Activated CD8-positive, alpha-beta memory T cell treated with anti-CD3 and anti-CD28 coated beads for 24 hours (primary cell): ENCODE measurements around the gene PPP2R5D.

Experiments used
- DNase-seq: peaks from one replicate; pipeline ENCODE4 v3.0.0-alpha.2; 2020

The PPP2R5D gene

GRCh38 chr6:42963855-42964605 lies 20.3 kb upstream of the PPP2R5D start:
- no peak for DNase-seq

- no peak for DNase-seq
Observed at GRCh38 chr6:42966571-42966970, 17.8 kb upstream of the PPP2R5D start.

DNA sequence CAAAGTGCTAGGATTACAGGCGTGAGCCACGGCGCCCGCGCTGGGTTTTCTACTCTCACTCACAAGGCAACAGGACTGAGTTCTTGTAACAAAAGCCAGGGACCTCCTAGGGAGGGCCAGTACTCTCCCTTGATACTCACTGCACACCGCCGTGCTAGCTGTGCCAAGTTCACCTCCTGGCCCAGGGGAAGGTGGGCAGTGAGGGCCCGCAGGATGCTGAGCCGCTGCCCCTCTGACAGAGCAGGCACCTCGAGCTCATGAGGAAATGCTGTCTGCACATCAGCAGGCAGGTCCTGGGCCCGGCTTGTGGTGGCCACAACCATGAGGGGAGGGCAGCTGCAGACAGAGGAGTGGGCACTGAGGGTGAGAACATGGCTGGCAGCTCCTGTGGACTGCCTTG lies 17.1 kb upstream of the PPP2R5D start:
- DNase-seq: no peak

DNA sequence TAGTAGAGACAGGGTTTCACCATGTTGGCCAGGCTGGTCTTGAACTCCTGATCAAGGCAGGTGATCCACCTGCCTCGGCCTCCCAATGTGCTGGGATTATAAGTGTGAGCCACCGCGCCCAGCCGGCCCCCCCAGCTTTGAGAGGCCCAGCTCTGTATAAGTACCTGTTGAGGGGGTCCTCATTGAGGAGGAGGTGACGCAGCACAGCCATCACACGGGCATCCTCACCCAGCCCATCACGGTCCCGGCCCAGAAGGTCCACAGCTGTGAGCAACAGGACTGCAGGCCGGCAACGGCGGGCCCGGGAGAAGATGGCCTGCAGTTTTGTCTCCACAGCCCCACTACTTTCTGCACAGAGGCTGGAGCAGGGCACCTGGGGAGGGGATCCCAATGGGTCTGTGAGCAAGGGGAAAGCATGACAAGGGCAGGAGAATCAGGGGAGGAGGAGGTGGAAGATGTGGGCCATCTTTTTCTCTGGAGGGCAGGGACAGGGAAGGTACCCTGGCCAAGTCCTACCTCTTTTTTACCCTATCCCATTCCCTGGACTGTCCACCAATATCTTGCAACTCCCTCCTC lies 16.2 kb upstream of the PPP2R5D start:
- no peak for DNase-seq

GRCh38 chr6:42968783-42969182 lies 15.6 kb upstream of the PPP2R5D start:
- no peak for DNase-seq

DNA sequence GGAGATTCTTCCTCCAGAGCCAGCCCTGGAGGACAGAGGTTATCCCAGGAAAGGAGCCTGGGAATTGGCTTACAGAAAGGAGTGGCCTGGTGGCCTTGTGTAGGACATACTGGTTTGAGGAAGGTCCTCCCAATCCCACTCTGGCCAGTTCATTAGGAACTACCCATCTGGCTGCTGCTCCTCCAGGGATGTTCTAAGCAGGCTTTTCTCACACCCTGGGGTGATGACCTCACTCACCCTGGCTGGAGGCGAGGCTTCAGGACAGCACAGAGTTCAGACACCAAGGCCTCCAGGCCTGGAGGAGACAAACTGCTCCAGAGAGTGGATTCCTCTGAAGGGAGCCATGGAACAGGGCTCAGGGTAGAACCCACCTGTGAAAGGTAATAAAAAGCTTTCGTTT lies 14.9 kb upstream of the PPP2R5D start:
- no peak for DNase-seq

DNA sequence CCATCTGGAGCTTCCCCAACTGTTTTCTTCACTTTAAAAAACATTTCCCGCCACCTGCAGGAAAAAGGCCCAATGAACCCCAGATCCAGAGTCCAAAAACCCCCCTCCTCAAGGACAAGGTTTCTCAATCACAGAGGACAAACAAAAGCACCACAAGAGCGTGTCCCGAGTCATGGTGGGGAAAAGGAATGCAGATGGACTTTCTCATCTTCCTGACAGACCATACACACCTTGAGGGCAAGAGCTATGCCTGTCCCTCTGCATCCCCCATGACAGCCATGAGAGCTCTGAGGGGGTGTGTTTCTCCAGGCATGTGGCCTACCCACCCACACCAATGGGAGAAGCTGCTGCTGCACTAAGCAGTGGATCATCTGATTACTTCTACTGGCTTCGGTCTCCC lies 14.4 kb upstream of the PPP2R5D start:
- no peak for DNase-seq

DNA sequence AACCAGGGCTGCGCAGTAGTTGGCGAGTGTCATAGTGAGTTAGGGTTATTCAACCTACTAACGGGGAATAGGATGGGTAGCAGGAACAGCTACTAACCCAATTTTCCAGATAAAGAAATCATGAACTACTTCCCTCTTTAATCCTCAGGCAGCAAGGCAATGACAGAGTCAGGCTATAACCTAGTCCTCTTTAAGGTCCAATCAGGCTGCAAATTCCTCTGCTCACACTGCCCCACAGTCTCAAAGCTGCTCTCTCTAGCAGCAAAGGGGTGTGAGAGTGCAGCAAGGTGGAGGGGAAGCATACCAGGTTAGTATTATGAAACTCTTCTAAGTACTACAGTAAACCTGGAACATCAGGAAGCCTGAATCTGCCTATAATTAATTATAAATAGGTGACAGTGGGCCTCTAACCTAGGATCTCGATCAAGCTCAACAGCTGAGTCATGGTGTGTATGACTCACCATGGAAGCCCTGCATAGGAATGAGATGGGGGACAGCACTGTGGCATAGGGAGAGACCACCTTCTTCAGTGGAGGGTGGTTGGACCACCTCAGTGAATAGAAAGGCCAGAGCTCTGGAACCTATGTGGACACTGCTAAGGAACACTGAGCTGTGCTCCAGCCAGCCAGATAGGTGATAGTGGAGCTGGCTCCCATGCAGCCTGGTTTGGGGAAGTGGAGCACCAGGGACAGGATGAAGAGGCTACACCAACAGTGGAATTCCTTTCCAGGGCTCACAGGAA lies 13.3 kb upstream of the PPP2R5D start:
- no peak for DNase-seq

GRCh38 chr6:42971746-42972327 lies 12.5 kb upstream of the PPP2R5D start:
- no peak for DNase-seq

GRCh38 chr6:42973926-42974325 lies 10.4 kb upstream of the PPP2R5D start:
- DNase-seq: no peak

GRCh38 chr6:42974919-42975505 lies 9.4 kb upstream of the PPP2R5D start:
- DNase-seq: no peak

- peak; percentile 68 for DNase-seq
Observed at GRCh38 chr6:42978487-42978838, 5.9 kb upstream of the PPP2R5D start.

GRCh38 chr6:42978839-42979522 lies 5.4 kb upstream of the PPP2R5D start, which contains the start of gene PEX6:
Gene PEX6, minus strand, starts transcription at chr6:42979181. Its CDS starts 31 bp downstream, at chr6:42979150.
- peak; percentile 96 for DNase-seq

- DNase-seq: no peak
Observed at GRCh38 chr6:42979523-42980177, 4.7 kb upstream of the PPP2R5D start.

GRCh38 chr6:42981836-42982235 lies 2.5 kb upstream of the PPP2R5D start:
- DNase-seq: no peak

DNA sequence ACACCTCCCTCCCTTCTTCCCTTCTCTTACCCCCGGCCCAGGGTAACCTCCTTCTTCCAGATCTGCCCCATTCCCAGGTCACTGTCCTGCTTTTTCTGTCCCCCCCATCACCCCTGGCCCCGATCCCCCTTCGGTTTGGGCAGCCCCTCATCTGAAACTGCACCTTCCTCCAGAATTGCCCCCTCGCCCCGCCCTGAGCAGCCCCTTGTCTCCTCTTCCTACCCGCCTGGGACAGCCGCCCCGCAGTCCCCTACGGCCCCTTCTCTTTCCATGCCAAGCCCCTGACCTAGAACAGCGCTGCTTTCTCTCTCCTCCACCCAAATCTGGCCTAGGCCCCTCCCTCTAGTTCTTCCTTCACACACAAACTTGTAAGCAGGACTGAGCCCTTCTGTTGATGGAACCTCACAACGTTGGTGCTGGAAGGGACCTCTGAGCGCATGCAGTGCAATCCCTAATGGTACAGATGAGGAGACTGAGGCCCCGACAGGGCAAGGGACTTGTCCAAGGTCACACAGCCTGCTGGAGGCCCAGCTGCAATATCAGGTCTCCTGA lies 630 bp downstream of the PPP2R5D start:
- DNase-seq: peak; percentile 68

DNA sequence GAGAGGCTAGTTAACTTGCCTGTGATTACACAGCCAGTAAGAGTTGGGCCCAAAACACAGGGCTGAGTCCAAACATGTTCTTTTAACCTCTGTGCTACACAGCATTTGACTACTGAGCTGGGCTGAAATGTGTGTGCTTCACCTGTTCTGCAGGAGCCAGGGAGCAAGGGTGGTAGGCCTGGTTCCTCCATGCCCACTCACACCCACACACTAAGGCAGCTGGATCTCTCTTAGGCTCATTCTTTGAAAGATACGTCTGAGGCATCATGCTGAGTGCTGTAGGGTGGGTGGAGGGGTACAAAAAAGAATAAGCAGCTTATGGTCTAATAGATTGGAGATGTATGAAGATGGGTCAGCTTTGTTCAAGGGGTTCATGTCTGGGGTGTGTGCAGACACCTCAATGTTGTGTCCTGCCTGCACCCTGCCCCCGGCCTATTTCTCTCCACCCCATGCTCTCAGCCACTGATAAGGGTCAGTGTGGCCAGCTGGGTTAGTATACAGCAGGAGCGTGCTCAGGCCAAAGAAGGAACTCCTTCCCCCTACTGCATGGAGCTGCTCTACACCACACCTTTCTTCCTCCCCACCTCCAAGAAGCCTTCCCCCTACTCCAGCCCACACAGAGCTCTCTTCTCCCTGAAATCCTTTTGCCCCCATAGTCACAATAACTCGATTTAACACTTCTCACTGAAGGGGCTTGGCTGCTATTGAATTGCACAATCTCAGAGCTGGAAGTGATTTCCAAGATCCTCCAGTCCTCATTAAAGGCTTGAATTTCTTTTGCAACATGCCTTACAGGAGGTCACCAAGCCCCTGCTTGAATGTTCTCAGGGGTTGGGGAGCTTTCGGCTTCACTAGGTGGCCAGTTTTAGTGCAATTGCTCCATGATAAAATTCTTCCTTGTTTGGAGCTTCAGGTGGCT lies 3.4 kb downstream of the PPP2R5D start:
- DNase-seq: no peak

DNA sequence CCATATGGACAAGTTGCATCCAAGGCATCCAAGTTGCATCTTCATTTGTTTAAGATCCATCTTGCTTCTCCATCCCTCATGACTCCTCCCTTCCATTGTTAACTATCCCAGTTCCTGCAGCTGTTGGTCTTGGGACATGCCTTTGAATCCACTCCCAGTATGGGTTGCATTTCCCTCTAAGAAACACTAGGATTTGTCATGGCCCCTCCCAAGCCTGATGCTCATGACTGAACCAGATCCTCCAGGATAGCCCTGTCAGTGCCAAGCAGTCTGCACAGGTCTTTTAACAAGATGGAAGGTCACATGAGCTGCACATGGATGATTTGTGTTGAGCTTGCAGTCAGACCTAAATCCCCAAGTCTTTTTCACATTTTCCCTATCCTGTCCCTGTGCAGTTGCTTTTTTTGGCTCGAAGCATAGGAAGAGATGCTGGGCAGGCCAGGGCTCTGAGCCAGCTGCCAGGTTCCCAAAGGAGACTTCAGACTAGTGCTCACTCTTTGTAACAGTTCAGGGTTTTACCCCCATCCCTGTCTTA lies 4.2 kb downstream of the PPP2R5D start:
- DNase-seq: no peak

DNA sequence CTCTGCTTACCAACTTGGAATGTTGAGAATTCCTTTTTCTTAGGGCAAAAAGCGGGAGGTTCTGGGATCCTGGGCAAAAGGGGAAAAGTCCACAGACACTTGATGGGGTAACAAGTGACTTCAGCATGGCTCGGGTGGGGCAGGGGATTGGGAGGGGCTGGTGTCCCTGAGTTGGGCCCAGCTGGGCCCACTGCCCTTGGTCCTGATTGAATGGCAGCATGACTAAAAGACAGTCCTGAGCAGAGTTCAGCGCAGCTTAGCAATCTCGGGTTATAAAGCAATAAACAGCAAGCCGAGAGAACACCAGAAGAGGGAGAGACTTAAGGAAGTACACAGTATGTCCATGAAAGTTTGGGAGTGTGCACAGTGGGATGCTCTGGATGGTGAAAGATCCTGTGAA lies 5.6 kb downstream of the PPP2R5D start:
- DNase-seq: no peak

DNA sequence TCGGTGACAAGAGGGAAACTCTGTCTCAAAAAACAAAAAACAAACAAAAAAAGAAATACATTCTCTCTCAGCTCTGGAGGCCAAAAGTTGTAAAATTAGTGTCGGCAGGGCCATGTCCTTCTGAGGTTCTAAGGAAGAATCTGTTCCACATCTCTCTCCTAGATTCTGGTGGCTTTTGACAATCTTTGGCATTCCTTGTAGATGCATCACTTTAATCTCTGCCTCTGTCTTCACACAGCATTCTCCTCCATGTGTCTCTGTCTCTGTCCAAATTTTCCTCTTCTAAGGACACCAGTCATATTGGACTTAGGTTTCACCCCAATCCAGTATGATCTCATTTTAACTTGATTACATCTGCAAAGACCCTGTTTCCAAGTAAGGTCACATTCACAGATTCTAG lies 9.1 kb downstream of the PPP2R5D start:
- no peak for DNase-seq
